ENCODE data around the gene TMEM217. TPM values are rescaled to one million over a fixed set of nuclear protein-coding genes. Genes with fewer than 3 reads are reported as not detected.

The TMEM217 gene
- total RNA-seq, 1 experiment from 2014 or later, result 2.4 TPM

GRCh38 chr6:37162740-37163139, 95.2 kb downstream of the TMEM217 start:
- no peak for ATAC-seq
- CTCF ChIA-PET, result no interaction called here
- BruUV-seq (replicated peaks), result no TSS peak

More at GRCh38 chr6:37162740-37163139, 95.2 kb downstream of the TMEM217 start:
- no peaks in the 10 kb centered on the region for H3F3A ChIP-seq (ENCODE audit: low read length, unreplicated experiment)
- H2AFZ ChIP-seq (ENCODE audit: low read length), result no peak overlapping the region
- no peaks in the 10 kb centered on the region for H3K79me2 ChIP-seq (ENCODE audit: low read length)
- H3K27ac ChIP-seq (ENCODE audit: low read length), result no peak overlapping the region
- POLR2A ChIA-PET (ENCODE audit: unreplicated experiment), result no interaction called here
- no peaks in the 10 kb centered on the region for H3K9me3 ChIP-seq (ENCODE audit: low read length)
- H3K4me3 ChIP-seq (ENCODE audit: low read length), result no peak overlapping the region
- no peaks in the 10 kb centered on the region for H3K27me3 ChIP-seq (ENCODE audit: low read length)
- DNase-seq, result no peak
- TF ChIP-seq EZH2phosphoT487 (IDR thresholded peaks at IDR 0.05; ENCODE audit: borderline replicate concordance, low read length), result no peak
- no peak for TF ChIP-seq EZH2 (IDR thresholded peaks at IDR 0.05; ENCODE audit: low read length, unreplicated experiment)
- TF ChIP-seq CTCF (conservative IDR thresholded peaks at IDR 0.05; ENCODE audit: low read depth, low read length), result no peak
- H3K36me3 ChIP-seq (ENCODE audit: low read depth, low read length), result no peaks in the 10 kb centered on the region
- H3K9ac ChIP-seq (ENCODE audit: low read length), result no peak overlapping the region
- peaks cover 12% of the 10 kb centered on the region for H3K4me1 ChIP-seq (ENCODE audit: insufficient read depth, low read length)
- intact Hi-C loops (cut with micrococcal nuclease), result no loop called here
- no peak overlapping the region for H3K4me2 ChIP-seq (ENCODE audit: low read length)
- H3K9me2 ChIP-seq (replicated peaks; ENCODE audit: low read length), result no peaks in the 10 kb centered on the region
- no peaks in the 10 kb centered on the region for H4K20me1 ChIP-seq (ENCODE audit: low read length)

Other genes starting within 250 kb of the TMEM217 start
- 74.1 and 93.3 TPM in 2 replicates for gene PIM1, start 88.0 kb downstream of the TMEM217 start, total RNA-seq (2014; rRNA removed)
- gene TBC1D22B, start 372 bp downstream of the TMEM217 start, total RNA-seq (2014; rRNA removed), result 9.1 and 9.6 TPM in 2 replicates
- gene RNF8, start 95.8 kb upstream of the TMEM217 start, total RNA-seq (2014; rRNA removed), result 20.2 and 28.1 TPM in 2 replicates
- gene CMTR1, start 175.1 kb upstream of the TMEM217 start, total RNA-seq (2014; rRNA removed), result 36.4 and 41.9 TPM in 2 replicates
- gene CCDC167, start 241.7 kb upstream of the TMEM217 start, total RNA-seq (2014; rRNA removed), result 54.1 and 56.9 TPM in 2 replicates